GM12891 (cell line): ENCODE results near the gene TENT5C.

Experiments used
- DNase-seq: peaks from one replicate; pipeline ENCODE4 v3.0.0; 2011; ENCODE audit warnings: low spot score; ENCODE audit not compliant: insufficient read length
- FAIRE-seq: peaks from 2 replicates; lab custom pipeline; 2011; peaks lifted over from hg19 to GRCh38; lab: Jason Lieb, UNC
- PAX5 ChIP-seq: IDR thresholded peaks from 2 replicates; pipeline ENCODE4 v1.6.1; 2011; ENCODE audit warnings: low read length, moderate library complexity, mild to moderate bottlenecking; ENCODE audit not compliant: insufficient read depth, severe bottlenecking
- POLR2A ChIP-seq: IDR thresholded peaks from 2 replicates; pipeline ENCODE4 v1.6.1; 2011; ENCODE audit warnings: low read depth, low read length, control low read depth
- SPI1 ChIP-seq: IDR thresholded peaks from 2 replicates; pipeline ENCODE4 v1.6.1; 2011; ENCODE audit warnings: low read depth, low read length, control low read depth

TENT5C gene

GRCh38 chr1:117676615-117677130 is 70.8 kb downstream of the TENT5C start:
- DNase-seq (no peak), FAIRE-seq (no peak)
- TF ChIP-seq SPI1 (no peak), PAX5 (no peak), POLR2A (no peak)
